HG03103 (cell line): ENCODE results near the gene RPTOR.

Experiments used
- ATAC-seq: cut with Tn5 transposase; IDR thresholded peaks from one replicate; pipeline ENCODE4 v1.9.1; 2021; ENCODE audit warnings: low read depth; ENCODE audit not compliant: unreplicated experiment

Gene RPTOR

GRCh38 chr17:80772906-80773242, 228.2 kb downstream of the RPTOR start:
- ATAC-seq: no peak

DNA sequence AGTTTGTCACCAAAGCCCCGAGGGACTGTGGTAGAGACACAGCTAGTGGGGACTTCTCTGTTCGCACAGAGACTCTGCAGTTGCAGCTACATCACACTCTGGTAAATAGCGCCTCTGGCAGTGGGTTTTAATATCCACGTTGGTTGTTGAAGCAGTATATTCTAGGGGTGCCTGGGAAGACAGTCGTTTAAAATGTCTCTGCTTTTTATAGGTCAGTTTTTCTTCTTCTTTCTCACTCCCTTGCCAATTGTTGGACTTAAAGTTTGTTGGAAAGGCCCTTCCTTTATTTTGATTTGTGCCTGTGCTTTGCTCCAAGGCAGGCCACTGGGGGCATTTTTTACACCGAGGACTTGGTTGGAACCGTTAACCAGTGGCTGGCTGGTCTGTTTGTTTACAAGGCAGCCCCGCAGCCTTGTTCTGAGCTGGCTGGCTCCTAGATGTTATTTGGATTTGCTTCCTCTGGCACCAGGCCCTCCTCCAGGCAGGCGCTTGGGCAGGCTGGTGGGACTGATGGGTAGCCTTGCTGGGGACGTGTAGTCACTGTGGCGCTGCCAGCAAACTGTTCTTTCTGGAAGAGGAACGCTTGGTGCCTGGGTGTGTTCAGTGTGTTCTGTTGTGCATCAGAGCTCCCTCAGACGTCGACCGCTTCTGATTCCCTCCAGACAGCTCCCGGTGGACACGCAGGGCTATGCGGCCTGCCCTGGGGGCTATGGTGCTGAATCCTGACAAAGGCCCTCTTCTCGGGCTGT, 228.8 kb downstream of the RPTOR start:
- no peak for ATAC-seq

- ATAC-seq: no peak
Measured at GRCh38 chr17:80774146-80774545, 229.5 kb downstream of the RPTOR start.

DNA sequence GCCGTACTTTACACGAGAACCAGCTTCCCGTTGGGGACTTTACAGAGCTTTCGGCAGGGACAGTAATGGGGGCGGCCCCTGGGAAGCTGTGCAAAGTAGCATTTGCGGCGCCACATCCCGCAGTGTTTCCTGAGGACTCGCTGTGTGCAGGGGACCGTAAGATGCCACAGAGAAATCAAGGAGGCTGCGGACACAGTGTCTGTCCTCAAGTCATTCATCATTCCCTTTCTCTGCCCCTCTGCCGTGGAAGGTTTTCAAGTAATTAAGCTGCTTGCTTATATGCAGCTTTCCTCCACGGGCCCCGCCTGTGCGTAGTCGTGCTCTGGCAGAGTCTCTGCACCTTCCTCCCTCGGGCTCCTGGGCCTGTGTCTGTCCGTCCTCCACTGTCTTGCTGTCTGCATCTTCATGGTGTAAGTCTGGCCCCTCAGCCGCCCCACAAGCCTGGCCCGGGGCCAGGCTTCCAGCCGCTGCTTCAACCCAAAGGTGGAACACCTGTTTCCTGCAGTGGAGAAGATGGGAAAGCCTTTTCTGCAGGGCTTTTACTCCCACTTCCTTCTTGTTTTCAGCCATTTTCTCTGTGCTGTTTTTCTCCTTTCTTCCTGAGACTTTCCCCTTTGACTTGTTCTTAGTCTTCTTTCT, 230.1 kb downstream of the RPTOR start:
- no peak for ATAC-seq

DNA sequence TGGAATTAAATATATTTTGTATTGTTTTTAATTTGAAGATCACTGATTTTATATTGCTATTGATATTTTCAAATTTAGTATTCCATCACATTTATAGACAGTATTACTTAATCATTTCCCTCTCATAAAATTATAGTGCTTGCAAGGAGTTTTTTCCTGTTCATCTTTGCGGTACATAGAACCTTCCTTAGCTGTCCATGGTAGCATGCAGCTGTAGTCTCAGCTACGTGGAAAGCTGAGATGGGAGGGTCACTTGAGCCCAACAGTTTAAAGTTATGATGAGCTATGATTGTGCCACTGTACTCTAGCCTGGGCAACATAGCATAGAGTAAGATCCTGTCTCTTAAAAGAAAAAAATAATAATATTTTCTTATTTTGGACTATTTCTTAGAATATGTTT, 231.2 kb downstream of the RPTOR start:
- ATAC-seq: no peak

DNA sequence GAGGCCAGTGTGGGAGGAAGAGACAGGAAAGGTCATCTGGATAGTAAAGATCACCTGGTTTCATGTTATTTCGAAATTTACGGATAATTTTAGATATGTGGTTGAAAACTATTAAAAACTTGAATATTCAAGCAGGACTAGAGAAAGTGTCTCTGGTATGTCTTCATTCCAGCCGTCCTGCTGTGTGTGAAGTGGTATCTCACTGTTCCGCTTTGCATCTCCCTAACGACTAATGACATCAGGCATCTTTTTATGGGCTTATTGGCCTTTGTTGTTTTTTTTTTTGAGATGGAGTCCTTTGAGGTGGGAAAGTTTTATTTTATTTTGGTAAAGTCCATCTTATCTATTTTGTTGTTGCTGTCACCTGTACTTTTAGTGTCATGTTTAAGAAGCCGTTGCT, 232.6 kb downstream of the RPTOR start:
- ATAC-seq: no peak

GRCh38 chr17:80778716-80779115, 234.1 kb downstream of the RPTOR start:
- no peak for ATAC-seq

GRCh38 chr17:80779336-80779735, 234.7 kb downstream of the RPTOR start:
- ATAC-seq: no peak

- no peak for ATAC-seq
Measured at GRCh38 chr17:80779961-80780380, 235.3 kb downstream of the RPTOR start.

- ATAC-seq: no peak
Measured at GRCh38 chr17:80780381-80781198, 236.0 kb downstream of the RPTOR start.

- no peak for ATAC-seq
Measured at GRCh38 chr17:80781211-80781610, 236.6 kb downstream of the RPTOR start.

DNA sequence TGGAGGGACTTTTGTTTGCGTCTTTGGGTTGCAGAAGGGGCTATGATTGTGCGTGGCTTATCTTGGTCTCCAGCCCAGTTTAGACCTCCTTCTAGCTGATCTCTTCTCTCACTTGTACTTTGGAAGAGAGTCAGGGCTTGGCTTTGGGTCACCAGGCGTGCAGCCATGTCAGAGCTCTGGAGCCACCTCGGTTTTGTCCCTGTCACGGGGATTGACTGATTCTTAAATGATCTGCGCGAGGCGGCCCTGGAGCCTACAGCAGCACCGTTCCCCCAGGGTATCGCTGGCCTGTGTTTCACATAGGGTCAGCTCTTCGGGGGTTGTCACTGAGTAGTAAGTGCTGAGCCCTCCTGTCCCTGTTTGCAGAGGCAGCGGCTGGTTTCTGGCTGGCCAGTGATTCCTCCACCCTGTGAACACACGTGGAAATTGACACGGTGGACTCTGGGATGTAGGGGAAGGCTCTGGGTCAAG, 237.2 kb downstream of the RPTOR start:
- ATAC-seq: no peak

DNA sequence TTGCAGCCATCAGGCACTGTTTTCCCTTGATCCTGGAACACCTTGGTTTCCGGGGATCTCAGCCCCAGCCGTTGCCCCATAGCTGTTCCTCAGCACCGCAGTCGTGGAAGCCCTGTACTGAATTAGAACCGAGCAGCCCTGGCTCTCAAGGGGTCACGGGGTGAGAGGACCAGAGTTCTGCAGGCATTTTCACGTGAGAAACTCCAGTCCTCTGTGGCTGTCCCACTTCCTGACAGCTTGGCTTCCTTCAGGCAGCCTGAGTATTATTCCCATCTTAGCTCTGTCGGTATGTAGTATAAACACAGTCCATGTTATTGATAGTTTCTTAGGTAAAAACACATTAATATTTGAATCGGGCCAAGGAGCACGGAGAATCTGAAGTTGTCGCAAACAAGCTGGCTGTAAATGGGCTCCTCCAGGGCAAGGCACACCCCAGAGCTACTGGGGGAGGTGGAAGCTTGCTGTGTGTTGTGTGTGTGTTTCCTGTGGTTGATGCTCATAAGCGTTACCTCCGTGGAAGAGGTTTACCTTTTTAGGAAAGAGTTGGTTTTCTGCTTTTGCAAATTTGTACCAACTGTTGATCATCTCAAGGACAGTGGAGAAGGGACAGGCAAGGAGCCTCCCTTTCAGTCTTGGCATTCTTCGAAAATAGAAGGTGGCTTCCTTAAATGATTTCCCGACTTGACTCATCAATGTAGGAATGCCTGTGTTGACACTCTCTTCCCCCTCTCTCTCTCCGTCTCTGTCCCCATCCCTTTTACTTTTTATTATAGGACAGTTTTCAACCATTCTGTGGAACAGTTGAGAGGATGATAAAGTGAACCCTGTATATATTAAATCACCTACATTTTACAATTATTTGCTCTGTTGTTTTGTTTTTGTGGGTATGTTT, 238.1 kb downstream of the RPTOR start:
- no peak for ATAC-seq

- no peak for ATAC-seq
Measured at GRCh38 chr17:80783486-80783885, 238.8 kb downstream of the RPTOR start.

DNA sequence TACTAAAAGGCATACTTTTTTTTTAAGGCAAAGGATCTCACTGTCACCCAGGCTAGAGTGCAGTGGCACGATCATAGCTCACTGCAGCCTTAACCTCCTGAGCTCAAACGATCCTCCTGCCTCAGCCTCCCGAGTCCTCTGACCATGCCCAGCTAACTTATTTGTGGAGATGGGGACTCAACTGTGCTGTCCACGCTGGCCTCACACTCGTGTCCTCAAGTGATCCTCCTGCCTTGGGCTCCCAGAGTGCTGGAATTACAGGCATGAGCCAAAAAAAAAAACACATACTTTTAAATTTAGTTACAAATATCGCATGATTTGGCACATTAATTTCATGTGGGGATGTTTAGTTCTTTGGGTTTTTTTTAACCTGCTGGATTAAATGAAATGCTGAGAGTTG, 239.3 kb downstream of the RPTOR start:
- no peak for ATAC-seq

GRCh38 chr17:80785477-80786178, 241.0 kb downstream of the RPTOR start:
- no peak for ATAC-seq

DNA sequence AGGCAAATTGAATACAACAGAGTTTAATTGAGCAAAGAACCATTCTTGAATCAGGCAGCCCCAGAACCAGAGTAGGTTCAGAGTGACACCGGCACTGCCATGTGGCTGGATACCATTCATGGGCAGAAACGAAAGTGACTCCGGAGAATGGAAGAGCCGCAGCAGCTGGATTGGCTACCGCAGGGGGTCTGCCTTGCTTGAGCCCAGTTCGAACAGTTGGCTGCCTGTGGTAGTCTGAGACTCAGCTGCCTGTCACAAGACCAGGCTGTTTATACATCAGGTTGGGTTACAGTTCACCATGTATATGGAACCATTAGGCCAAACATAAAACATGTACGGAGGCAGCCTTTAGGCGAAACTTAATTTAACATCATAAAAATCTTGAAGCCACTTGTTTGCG, 241.8 kb downstream of the RPTOR start:
- ATAC-seq: no peak

DNA sequence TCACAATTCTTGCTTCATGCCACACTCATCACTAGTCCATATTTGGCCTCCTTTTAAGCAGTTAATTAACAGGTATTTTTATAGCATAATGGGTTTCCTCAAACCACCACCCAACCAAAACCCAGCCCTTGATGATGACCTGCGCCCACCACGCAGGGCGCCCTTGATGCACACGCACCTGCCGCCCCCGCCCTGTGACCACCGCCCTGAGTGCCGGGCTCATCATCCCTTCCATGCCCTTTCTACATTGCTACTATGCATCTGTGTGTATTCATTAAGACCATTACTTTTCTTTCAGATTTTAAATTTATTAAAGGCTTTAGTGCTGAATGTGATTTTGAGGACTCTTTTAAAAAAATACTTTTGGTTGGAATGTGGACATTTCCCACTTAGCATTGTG, 242.2 kb downstream of the RPTOR start:
- no peak for ATAC-seq

DNA sequence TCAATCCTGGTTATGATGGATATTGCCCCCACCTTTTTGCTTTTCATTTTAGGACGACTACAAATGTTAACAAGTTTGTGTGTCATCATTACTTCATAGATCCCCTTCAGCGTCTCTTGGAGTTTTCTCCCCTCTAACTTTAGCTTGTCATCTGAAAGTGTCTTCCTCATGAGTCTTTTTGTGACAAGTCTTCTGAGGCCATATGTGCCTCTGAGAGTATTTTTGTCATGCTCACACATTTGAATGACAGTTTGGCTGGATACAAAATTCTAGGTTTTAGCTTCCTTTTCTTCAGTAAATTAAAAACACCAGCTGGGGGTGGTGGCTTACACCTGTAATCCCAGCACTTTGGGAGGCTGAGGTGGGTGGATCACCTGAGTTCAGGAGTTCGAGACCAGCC, 243.2 kb downstream of the RPTOR start:
- no peak for ATAC-seq

DNA sequence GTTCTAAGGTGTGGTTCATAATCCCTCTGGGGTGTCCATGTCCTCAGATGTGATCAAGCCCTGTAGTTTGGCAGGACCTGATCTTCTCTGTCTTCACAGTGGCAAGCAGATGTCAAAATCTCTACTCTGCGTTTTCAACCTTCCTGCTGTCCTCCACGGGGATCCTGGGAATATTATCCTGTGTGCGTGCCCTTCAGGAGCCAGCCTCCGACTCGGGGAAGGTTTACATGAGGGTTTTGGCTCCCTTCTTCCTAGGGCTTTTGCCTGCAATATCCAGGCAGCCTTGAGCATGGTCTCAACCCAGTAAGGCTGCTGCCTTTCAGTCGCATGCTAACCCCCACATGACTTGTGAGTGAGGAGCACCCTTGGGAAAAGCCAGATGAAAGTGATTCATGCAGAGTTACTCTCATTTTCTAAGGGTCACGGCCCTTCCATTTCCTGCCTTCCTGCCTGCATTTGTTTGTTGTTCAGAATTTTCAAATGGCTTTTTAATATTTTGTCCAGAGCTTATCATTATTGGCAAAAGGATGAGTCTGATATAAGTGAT, 244.8 kb downstream of the RPTOR start:
- no peak for ATAC-seq
